Skeletal muscle tissue (tissue), 2 donors: ENCODE measurements around the gene SLC8B1. TPM values are rescaled to one million over a fixed set of nuclear protein-coding genes. Genes with fewer than 3 reads are reported as not detected.

ENCODE experiments used
- small RNA-seq: library from RNA; depleted of rRNA; stranded (forward); fragments of <200 nt; gene quantifications from one replicate; pipeline ENCODE3, GENCODE V24; 2014
- total RNA-seq: library from RNA; depleted of rRNA; stranded (reverse); fragments of >200 nt; gene quantifications from one replicate; pipeline ENCODE4 v1.2.3, GENCODE V29; 2014

Gene SLC8B1
- total RNA-seq, 1 donor from 2014 or later, result 8.4 TPM

Small RNA genes within 50 kb of the gene (small RNA-seq; reads per million reads assigned to genes)
- gene MIR6762, result 0.09 reads per million

Other genes with a start within 250 kb of the SLC8B1 start
- not detected for gene RASAL1, start 199.3 kb downstream of the SLC8B1 start, total RNA-seq
- not detected for gene CFAP73, start 185.4 kb downstream of the SLC8B1 start, total RNA-seq
- gene DDX54, start 149.6 kb downstream of the SLC8B1 start, total RNA-seq, result 29.7 TPM
- 10.4 TPM for gene RITA1, start 149.4 kb downstream of the SLC8B1 start, total RNA-seq
- 11.0 TPM for gene TPCN1, start 113.6 kb downstream of the SLC8B1 start, total RNA-seq
- 4.2 TPM for gene PLBD2, start 23.5 kb upstream of the SLC8B1 start, total RNA-seq
- not detected for gene SDS, start 68.8 kb upstream of the SLC8B1 start, total RNA-seq
- gene SDSL, start 87.3 kb upstream of the SLC8B1 start, total RNA-seq, result 0.52 TPM
- gene LHX5, start 136.8 kb upstream of the SLC8B1 start, total RNA-seq, result not detected